CD4-positive, alpha-beta T cell treated with Interleukin-17A for 4 hours (primary cell): ENCODE data around the gene RUNX1.
"Not testable (repeated sequence)": the region's sequence is repeated elsewhere in the genome, so short reads cannot be mapped to it uniquely, and the experiment has no call there.

Experiments
- DNase-seq: peaks from one replicate; pipeline ENCODE4 v3.0.0-alpha.2; 2020; ENCODE audit warnings: mixed read lengths

The RUNX1 gene

DNA sequence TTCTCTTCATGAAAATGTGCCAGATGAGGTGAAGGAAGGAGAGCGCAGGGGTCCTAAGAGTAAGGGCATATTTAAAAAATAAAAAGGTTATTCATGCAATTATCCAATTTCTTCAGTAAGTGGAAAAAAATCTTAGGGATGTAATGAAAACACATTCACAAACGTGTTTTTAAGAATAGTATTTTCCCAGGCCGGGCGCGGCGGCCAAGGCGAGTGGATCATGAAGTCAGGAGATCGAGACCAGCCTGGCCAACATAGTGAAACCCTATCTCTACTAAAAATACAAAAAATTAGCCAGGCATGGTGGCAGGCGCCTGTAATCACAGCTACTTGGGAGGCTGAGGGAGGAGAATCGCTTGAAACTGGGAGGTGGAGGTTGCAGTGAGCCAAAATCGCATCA lies 82.2 kb downstream of the RUNX1 start:
- not testable (repeated sequence) for DNase-seq

DNA sequence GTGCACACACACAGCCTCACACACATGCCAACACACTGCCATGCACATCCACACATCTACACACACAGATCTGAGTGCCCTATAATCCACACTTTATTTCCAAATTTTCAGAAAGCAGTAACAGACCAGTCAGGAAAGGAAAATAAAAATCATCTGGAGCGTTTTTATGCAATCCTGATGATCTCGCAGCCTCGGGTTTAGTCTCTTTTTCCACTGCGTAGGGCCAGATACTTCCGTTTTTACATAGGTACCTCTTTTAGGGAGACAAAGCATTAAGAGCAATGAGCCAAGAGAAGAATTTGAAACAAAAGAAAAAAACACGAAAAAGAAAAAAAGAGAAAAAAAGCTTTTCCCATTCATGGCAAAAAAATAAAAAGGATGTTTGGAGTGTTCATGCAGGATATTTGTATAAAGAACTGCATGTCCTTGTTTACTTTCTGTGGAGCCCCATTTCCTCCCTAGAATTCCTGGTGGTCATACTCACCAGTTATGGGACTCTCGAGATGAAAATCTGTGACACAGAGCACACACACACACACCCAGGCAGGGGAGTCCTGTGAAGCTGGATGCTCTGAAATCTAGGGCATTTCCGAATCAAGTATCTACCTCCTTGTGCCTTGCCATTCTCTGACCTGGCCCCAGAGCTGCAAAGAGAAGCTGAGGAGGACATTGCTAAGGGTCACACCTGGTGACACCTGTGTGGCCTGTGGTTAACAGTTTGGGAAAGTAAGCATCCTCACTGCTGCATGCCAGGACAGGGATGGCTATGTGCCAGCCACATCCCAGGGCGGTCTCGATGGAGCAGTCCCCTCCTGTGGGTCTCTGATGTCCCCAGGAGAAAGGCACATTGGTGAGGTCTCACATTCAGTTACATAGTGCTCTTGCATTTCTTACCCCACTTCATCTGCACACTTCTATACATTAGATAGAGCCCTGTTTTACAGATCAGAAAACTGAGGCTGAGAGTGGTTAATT lies 83.6 kb downstream of the RUNX1 start:
- DNase-seq, result no peak

DNA sequence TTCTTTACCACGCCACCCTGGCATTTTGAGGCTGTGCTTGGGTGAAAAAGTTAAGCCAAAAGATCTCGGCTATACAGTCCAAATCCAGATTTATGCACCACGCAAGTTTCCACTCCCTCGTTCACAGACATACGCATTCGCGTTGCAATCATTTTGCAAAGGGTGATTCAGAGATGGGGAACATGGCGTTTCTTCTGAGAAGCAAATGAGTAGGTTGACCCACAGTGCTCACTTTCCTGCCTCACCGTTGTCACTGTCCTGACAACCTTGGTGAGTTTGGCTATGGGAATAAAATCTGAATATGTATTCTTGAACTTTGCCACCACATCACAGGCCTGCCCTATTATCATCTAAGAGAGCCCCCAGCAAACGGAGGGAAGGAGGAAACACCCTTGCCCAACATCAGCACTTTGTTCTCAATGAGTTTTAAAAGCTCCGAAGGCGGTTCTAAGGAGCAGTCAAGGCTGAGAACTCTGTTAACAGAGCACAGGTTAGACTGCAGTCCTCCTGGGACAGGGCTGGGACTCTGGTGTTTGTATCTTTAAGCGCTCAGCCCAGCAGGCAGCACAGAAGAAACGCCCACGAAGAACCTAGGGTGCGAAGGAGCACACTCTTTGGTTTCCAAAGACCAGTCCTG lies 86.4 kb downstream of the RUNX1 start:
- peak; percentile 29 for DNase-seq

DNA sequence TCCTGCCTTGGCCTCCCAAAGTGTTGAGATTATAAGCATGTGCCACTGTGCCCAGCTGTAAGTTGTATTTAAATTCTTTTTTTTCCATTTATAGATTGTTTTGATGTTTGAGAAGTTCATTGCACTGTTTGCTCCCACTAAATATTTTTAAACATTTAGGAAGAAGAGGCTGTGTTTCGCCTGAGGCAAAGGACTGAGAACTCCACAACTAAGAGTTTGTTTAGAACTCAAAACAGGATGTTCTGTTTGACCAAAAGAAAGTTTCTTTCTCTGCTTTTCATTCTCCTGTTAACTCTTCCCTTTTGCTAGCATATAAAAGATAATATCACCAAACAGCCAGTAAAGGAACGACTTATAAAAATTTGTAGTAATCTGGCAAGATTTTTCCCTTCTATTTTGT lies 87.0 kb downstream of the RUNX1 start:
- no peak for DNase-seq

DNA sequence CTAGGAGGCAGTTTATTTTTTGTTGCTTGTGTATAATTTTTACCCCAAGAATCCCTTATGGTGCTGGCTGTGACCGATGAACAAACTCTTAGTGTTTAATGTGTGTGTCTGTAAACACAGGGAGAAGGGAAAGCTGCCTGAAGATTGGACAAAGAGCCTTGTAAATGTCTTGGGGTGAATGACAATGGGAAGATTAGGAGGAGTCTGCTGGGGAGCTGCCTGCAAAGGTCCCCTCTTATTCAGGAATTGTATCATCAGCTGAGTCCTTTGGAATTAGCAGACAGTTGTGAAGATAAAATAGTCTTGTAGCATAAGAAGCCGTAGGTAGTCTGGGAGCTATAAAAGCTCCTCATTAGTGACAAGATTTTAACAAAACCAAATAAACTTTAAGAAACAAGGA lies 88.4 kb downstream of the RUNX1 start:
- DNase-seq, result no peak

DNA sequence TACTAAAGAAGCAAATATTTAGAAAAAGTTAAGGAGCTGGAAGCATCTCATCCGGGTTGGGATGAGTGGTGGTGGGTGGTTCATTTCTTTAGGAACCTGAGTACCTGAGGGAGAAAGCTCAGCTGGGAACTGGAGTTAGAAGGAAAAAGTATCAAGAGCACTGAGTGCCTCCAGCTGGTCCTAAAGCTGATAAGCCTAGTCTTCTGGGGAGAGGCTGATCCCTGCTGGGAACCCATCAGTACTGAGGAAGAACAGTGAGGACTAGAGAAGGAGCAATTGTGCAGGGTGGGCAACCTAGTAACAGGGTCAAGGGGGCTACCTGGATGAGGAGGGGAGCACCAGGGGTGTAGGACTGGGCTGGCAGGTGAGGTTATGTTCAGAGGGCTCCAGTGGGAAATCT lies 89.5 kb downstream of the RUNX1 start:
- DNase-seq, result no peak

DNA sequence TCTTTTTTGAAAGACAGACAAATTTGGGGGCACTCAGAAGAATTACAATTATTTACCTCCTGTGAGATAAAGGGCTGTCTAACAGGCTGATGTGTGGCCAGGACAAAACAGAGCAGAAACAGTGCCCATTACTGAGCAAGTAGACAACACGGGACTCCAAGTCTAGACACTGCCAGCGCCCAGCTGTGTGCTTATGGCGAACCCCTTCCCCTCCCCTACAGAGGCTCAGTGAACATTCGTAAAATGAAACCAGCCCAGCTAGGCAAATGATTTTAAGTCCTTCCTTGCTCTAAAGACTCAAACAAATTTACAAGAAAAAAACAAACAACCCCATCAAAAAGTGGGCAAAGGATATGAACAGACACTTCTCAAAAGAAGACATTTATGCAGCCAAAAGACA lies 91.1 kb downstream of the RUNX1 start:
- no peak for DNase-seq

DNA sequence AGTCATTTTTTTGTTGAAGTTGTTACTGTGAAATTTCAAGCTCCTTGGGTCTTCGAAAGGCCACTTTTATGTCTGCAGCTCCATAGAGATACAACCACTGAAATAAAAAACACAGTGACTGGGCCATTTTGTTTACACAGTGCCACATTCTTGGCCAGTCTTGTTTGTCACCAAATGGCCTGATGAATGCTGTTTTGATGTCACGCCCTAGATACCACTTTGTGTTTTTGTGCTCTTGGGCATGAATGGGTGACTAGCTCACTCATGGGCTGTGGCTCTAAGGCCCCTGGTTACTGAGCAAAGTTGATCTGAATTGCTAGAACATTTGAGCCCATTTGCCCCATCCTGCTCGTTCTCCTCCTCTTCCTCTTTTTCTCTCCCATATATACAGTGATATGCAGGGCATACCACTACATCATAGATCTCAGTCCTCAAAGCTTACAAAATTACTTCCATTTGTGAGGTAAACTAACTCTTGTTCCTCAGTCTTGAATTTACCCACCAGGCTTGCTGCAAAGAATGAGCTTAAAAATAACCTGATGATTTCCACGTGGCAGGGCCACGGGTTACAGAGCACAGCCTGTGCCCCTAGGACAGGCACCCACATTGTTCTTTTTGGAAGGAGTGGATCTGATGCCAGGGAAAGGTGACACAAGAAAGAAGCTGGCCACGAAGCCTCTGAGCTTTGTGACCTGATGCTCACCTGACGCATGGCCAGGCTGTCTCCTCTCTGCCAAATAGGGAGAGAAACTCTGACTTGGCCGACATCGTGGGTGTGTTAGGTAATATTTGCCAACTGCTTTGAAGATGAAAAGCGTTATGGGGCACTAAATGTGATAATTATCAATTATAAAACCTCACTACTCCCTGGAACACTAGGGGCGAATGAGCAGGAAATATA lies 92.4 kb downstream of the RUNX1 start:
- no peak for DNase-seq

DNA sequence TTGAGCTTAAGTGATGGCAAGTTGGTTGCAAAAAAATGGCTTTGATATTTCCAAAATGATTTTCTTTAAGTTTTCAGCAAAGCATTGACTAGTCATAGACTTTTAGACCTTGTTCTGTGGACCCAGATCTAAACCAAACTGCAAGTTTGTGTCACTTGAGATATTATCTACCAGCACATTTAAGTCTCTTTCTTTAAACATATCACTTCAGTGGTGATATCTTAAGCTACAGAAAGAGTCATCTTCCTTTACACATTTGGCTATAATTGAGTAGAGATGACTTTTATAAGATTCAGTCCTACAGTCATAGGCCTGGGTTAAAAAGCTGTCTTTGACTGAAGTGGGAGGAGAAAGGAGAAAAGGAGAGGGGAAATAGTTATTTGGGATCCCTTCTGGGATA lies 95.2 kb downstream of the RUNX1 start:
- no peak for DNase-seq

DNA sequence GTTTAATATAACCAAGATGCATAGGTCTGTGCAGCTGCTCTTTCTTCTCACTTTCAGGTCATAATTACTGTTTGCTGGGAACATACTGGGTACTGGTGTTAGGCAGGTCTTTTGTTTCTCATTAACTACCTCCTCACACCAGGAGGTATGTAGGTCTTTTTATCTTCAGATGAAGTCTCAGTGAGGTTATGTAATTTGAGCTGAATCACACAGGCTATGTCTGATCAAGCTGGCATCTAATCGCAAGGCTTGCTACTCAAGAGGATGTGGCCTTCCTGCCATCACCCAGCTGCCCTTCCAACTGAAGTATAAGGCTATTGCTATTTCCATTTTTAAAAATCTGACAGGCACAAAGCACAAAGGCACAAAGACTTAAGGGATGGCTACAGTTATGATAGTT lies 96.4 kb downstream of the RUNX1 start:
- DNase-seq, result peak; percentile 38

DNA sequence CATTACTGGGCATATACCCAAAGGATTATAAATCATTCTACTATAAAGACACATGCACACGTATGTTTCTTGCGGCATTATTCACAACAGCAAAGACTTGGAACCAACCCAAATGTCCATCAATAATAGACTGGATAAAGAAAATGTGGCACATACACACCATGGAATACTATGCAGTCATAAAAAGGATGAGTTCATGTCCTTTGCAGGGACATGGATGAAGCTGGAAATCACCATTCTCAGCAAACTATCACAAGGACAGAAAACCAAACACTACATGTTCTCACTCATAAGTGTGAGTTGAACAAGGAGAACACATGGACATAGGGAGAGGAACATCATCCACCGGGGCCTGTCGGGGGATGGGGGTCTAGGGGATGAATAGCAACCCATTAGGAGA lies 97.2 kb downstream of the RUNX1 start:
- not testable (repeated sequence) for DNase-seq

DNA sequence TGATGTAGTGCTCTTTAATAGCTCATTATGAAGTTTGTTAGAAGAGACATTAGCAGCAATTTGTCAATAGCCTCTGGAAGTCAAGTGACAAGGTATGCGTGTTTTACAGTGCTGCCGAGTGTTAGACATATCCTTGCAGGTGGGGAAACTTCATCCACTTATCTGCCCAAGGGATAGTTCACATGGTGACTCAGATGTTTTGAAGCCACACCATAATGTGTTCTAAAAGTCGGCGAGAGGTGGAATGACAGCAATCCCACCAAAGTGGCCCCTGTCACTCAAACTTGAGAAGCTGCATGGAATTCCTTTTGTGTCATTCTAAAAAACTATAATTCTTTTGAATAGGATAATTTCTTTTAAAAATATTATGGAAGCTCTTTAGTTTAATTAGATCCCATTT lies 98.1 kb downstream of the RUNX1 start:
- no peak for DNase-seq

DNA sequence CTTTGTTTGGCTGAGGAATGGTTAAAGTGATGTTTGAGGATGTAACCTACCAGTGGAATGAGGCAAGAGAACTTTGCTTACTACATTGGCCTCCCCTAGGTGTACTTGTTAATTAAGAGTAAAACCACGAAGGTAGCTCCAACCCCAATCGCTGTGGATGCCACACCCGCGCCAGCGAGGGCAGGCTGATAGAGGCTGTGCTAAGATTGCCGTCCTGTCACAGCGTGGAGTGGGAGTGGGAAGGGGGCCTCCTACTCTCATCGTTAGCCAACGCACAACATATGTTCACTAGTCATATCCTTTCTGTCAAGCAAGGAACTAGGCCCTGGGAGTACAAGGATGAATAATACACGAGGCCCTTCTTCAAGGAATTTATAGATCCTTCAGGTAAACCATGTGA lies 99.6 kb downstream of the RUNX1 start:
- no peak for DNase-seq

DNA sequence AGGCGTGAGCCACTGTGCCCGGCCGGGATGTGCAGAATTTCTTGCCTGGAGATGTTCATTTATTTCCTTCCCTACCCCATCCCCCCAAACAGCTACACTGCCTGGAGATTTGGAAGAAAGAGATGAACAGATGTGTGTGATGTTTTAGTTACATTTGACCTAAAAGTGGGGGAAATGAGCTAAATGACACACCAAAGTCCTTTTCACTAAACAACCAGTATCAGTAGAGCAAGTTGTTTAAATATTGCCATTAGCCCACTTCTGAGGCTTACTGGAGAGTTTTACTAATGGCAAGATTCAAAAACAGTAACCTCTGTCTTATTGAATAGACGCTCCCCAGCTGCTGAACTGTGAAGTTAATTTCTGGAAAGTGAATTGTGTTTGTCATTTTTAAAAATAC lies 100.1 kb downstream of the RUNX1 start:
- DNase-seq, result no peak

DNA sequence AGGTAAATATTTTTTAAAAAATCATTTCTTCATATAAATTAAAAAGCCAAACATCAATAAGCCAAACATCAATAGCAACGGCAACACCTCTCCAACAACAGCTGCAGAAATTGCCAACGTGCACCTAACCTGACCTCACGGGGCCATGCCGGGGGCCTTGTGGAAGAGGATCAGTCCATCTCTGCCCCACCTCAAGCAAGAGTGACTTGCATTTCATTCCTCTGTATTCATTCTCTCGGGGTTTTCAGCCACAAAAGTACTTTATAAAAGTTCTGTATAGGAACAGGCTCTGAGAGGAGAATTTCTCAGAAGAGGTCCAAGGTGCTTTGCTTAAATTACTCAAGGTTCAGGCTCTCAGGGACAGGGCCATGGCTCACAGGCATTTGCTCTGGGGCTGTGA lies 100.9 kb downstream of the RUNX1 start:
- DNase-seq, result no peak

DNA sequence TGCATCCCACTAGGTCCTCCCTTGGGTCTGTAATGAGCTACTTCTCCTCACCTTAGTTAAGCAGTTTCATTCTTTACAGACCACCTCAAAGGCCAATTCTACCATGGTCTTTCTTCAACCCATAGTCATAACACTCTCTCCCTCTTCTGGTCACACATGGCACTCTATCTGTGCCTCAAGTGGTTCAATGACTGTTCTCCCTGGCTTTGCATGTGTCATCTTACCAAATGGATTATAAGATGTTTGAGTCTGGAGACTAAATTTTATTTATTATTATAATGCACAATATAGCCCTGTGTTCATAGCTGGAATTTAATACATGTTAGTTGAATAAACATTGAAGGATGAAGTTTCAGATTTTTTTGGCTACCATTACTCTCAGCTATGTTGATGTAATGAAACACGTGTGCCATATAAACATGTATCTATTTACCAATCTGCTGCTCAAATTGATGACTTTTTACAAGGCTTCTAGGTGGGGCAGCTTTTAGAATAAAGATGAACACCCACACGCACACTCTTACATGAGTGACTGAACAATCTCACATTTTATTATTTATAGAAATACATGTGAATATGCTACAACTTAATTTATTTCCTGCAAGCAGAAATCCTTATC lies 102.1 kb downstream of the RUNX1 start:
- no peak for DNase-seq

DNA sequence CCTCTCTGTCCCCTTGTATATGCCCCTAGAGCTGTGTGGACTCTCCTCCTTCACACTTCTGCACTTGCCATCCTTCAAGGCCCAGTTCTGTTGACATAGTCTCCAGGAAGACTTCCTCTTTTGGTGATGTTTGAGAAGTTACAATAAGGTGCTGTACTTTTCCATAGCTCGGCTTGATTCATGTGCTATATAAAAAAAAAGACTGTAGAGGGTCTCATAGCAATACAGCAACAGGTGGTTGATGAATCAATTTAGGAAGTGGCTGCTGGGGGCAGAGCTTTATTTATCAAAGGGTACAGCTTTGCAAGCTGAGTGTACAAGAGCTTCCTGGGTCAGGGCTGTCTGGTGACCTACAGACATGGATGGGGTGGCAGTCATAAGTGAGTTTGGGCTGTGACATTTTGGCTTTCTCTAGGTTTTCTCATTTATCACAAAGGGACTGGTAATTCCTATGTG lies 102.7 kb downstream of the RUNX1 start:
- DNase-seq, result peak; percentile 55

DNA sequence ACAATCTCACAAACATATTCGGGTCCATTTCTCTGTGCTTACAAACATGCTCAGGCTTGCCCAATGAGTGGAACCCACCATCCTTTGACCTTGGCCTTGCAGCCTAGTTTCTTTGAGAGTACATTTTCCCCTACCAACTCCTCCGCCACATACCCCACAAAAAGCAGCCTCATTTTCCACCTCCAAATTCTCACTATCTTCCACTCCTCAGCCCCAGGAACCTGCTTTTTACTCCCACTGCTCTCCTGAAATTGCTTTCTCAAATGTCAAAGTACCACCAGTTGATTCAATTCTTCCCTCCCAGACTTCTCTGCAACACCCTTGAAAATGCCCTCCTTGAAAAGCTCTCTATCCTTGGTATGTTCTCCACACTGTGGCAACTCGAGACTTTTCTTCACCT lies 103.8 kb downstream of the RUNX1 start:
- no peak for DNase-seq

DNA sequence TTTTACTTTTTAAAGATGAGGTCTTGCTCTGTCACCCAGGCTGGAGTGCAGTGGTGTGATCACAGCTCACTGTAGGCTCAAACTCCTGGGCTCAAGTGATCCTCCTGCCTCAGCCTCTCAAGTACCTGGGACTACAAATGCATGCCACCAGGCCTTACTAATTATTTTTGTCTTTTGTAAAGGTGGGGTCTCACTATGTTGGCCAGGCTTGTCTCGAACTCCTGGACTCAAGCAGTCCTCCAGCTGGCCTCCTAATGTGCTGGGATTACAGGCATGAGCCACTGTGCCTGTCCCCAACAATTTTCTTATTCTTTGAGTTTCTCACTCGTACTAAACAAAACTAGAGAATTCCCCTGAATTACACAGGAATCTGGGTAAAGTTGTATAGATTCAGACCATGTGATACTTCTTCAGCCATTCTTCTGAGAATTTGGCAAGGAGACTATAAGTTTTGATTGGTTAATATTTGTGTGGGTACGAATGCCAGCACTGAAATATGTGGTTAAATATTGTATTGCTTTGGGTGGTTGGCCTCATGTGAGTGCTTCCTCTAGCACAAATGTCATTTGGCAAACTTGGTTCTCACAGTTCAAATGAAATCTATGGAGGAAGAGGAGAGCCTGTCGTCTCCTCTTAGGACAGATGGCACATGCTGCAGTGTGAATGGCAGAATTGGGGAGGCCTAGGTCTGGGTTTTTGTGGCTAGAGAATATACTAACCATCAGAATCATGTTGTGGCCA lies 104.9 kb downstream of the RUNX1 start:
- DNase-seq, result no peak

DNA sequence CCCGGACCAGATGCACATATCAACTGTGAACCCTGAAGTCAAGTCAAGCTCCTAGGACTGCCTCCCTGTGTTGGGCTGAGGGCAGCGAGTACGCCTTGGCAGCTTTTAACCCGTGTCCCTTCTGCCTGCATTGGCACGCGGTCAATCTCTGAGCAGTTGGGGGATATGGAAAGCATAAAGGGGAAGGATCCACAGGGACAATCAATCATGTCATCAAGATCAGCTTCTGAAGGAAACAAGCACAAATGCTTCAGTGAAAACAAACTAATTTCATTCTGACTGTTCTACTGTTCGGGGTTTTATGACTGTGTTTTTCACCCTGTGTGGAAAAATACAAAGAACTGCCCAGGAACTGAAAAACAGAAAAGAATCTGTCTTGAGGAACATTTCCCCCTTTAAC lies 106.2 kb downstream of the RUNX1 start:
- DNase-seq, result no peak

DNA sequence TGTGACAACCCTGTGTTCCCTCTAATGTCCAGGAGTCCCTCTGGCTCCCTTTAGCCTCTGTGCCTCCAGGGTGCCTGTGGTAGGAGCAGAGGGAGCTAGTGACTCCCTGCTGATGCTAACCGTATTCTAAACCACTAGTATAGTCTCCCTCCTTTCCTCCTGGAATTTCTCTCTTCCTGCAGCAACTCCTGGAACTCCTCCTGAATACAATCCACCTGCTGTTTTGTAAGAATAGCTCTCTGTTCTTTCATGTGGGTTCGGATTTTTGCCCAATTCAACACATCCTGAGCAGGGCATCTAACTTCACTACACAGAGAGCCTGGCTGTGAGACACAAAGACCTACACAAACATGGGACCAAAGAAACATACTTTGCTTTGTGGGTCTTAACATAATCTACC lies 107.9 kb downstream of the RUNX1 start:
- DNase-seq, result no peak
